SK-N-MC (cell line): ENCODE data around the gene FUT3.

Source experiments
- DNase-seq: peaks from one replicate; pipeline ENCODE4 v3.0.0-alpha.2; 2011; ENCODE audit warnings: low read depth, low spot score
- H3K27ac ChIP-seq: fragments of 200-600 bp; sonication (generic); 2 replicates; pipeline ENCODE4 v1.5.1; 2016; ENCODE audit warnings: mixed run types
- H3K36me3 ChIP-seq: fragments of 200-600 bp; sonication (generic); 2 replicates; pipeline ENCODE4 v1.6.1; 2017; ENCODE audit warnings: antibody characterized with exemption, low read length, mixed read lengths; ENCODE audit not compliant: insufficient read depth
- H3K4me3 ChIP-seq: fragments of 200-600 bp; sonication (generic); 2 replicates; pipeline ENCODE4 v1.5.1; 2016
- H3K9ac ChIP-seq: fragments of 200-600 bp; sonication (generic); 2 replicates; pipeline ENCODE4 v1.8.0; 2017; ENCODE audit warnings: mixed run types, mixed read lengths; ENCODE audit not compliant: insufficient read length
- H3K9me3 ChIP-seq: fragments of 200-600 bp; sonication (generic); 2 replicates; pipeline ENCODE4 v1.6.1; 2017; ENCODE audit warnings: low read depth, mild to moderate bottlenecking, antibody characterized with exemption, low read length, moderate library complexity, mixed read lengths
- EZH2 ChIP-seq: fragments of 200-600 bp; sonication (generic); IDR thresholded peaks from one replicate; pipeline ENCODE4 v1.6.1; 2017; ENCODE audit warnings: antibody characterized with exemption
- FOXP2 ChIP-seq: optimal IDR thresholded peaks from 2 replicates; pipeline ENCODE3; 2011; ENCODE audit warnings: mild to moderate bottlenecking, moderate library complexity; ENCODE audit not compliant: insufficient read depth; ENCODE audit errors: extremely low read length, control extremely low read depth
- POLR2AphosphoS5 ChIP-seq: IDR thresholded peaks from 2 replicates; pipeline ENCODE4 v1.6.1; 2012; ENCODE audit warnings: mild to moderate bottlenecking, low read depth, low read length, borderline replicate concordance

The FUT3 gene

DNA sequence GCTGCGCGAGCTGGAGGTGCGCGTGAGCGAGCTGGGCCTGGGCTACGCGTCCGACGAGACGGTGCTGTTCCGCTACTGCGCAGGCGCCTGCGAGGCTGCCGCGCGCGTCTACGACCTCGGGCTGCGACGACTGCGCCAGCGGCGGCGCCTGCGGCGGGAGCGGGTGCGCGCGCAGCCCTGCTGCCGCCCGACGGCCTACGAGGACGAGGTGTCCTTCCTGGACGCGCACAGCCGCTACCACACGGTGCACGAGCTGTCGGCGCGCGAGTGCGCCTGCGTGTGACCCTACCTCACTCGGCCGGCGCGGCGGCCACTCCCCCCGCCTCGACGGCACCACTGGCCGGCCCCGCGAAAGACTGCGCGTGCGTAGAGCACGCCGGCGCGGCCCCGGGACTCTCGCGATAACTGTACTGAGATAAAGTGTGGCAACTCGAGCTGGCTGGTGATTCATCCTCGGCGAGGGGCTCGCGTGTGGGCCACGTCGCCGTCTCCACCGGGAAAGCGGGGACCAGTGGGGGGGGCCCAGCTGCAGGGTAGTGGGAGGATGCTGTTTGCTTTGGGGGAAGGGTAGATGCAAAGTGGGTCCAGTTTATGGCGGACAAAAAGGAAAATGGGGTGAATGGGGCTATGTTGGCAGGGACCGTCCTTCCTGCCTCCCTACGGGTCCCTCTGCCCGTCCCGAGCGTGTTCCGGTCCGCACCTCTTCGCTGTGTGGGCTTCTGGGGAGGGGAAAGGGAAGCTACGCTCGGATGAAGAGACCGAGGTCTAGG, 23.2 kb downstream of the FUT3 start:
- TF ChIP-seq FOXP2 (no peak), EZH2 (no peak), POLR2AphosphoS5 (peak; percentile 97)
- Histone ChIP-seq H3K9ac (peak overlapping the region; percentile 89), H3K4me3 (peak overlapping the region; percentile 87), H3K9me3 (no peaks in the 10 kb centered on the region), H3K27ac (peak overlapping the region; percentile 97), H3K36me3 (no peaks in the 10 kb centered on the region)
- DNase-seq = peak; percentile 63

DNA sequence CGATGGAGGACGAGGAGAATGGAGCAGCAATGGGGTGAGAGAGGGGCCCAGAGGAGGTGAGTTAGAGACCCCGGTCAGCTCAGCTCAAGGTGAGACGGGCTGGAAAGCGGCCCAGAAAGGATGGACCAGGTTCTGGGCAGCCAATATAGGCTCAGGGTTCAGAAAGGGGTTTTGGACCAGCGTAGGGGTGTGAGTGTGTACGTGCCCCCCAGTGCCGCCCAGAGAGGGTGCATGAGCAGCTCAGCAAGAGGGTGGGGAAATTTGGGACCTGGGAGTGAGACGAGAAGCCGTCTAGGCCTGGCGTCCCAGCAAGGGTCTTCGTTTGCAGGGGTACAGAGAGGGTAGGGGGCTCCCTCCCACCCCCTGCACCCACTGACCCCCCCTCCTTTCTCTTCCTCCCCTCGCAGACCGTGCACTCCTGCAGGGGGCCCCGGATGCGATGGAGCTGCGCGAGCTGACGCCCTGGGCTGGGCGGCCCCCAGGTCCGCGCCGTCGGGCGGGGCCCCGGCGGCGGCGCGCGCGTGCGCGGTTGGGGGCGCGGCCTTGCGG, 23.8 kb downstream of the FUT3 start:
- Histone ChIP-seq H3K27ac (peak overlapping the region; percentile 97), H3K4me3 (peak overlapping the region; percentile 87), H3K9me3 (no peaks in the 10 kb centered on the region), H3K9ac (no peak overlapping the region), H3K36me3 (no peaks in the 10 kb centered on the region)
- DNase-seq = no peak
- TF ChIP-seq EZH2 = no peak
- TF ChIP-seq FOXP2 = no peak
- TF ChIP-seq POLR2AphosphoS5 = no peak

DNA sequence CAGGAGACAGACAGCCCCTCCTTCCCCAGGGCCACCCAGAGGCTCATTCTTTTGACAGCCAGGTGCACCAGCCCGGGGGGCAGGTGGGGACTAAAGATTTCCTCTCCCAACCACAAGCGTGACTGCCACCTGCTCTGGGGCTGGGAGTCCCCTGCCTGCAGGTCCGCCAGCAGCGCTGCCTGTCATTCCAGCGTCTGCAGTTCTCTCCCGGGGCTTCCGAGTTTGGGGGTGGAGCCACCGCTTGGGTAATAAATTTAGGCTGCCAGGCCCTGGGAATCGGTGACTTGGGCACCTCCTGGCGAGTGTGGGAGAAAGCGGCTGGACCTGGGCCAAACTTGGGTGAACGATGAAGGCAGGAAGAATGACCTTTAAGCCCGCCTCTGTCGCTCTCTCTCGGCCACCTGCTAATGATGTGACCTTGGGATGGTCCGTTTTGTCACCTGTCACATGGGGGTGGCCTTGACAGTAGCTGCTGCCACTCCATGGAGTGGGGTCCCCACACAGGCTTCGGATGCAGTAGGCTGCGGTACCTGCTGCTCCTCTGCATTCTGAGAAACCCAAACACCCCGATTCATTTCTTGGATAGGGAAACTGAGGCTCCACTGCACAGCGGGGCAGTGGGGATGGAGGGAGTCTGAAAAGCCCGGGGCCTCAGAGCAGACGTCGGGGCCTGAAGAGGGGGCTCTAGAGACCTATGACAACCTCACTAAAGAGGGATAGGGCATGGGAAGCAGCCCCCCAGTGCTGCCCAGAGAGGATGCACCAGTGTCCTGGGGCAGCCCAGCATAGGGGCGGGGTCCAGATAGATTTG, 24.5 kb downstream of the FUT3 start:
- TF ChIP-seq POLR2AphosphoS5 (no peak), EZH2 (no peak), FOXP2 (no peak)
- H3K9me3 ChIP-seq = no peaks in the 10 kb centered on the region
- no peak overlapping the region for H3K9ac ChIP-seq
- no peak for DNase-seq
- H3K4me3 ChIP-seq = peak overlapping the region; percentile 87
- peak overlapping the region; percentile 67; the same call in 1 of the 2 replicates for H3K27ac ChIP-seq
- H3K36me3 ChIP-seq = no peaks in the 10 kb centered on the region

DNA sequence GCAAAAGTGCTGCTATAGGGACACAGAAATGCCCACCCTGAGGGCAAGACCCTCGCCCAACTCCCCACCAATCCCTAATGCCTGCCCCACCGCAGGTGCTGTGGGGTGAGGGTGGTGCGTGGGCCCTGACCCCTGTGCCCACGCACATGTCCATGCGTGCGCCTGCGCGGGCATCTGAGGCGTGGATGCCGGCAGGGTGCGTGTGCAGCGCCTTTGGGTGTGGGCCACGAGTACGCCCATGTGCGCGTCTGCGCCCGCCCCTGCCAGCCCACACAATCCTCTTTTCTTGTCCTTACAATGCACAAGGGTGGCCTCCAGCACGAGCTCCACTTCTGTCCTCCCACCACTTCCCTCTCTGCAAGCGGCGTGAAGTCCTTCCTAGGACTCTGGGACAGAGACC, 26.1 kb downstream of the FUT3 start:
- H3K4me3 ChIP-seq = no peak overlapping the region
- H3K36me3 ChIP-seq = no peaks in the 10 kb centered on the region
- TF ChIP-seq EZH2 (no peak), FOXP2 (no peak), POLR2AphosphoS5 (no peak)
- H3K9ac ChIP-seq = no peak overlapping the region
- DNase-seq = no peak
- H3K27ac ChIP-seq = no peak overlapping the region
- no peaks in the 10 kb centered on the region for H3K9me3 ChIP-seq

DNA sequence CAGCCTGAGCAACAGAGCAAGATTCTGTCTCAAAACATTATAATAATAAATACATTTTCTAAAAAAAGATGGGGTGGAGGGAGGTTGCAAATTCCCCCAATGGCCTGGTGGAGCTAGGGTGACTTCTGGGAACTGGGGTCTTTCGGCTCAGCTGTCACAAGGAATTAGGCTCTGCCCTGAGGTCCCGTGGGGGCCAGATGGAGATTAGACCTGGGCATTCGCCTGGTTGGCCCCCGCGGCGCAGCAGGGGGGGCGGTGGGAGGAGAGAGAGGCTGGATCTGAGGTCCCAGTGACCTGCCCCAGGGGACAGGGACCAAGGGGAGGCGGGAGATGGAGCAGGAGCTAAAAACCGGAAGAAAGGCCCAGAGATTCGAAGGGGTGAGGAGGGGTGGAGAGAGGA, 26.5 kb downstream of the FUT3 start:
- H3K36me3 ChIP-seq = no peaks in the 10 kb centered on the region
- TF ChIP-seq POLR2AphosphoS5 (no peak), EZH2 (no peak), FOXP2 (no peak)
- H3K27ac ChIP-seq = no peak overlapping the region
- H3K9ac ChIP-seq = no peak overlapping the region
- H3K9me3 ChIP-seq = no peaks in the 10 kb centered on the region
- no peak for DNase-seq
- H3K4me3 ChIP-seq = no peak overlapping the region

DNA sequence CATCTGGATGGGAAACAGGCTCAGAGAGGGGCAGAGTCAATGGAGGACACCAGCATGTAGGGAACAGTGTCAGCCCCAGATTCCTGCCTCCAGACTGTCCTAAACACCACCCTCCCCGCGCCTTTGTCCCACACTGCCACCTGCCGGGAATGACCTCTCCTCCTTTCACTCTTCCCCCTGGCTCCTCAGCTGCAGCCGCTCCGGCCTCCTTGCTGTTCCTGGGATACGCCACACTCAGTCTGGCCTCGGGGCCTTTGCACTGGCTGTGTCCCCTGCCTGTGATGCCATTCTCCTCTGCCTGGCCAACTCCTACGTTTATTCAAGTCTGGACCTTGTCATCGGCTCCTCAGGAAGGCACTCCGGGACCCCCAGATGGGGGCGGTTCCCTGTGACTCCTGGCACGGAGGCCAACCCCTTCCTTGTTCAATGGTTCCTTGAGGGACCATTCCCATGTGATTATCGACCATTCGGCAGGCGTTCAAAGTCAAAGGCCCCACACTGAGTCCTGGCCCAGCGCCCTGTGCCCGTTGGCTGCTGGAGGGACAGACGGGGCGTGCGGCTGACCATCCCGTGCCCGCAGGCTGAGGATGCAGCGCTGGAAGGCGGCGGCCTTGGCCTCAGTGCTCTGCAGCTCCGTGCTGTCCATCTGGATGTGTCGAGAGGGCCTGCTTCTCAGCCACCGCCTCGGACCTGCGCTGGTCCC, 27.5 kb downstream of the FUT3 start:
- DNase-seq = no peak
- TF ChIP-seq EZH2 = no peak
- no peak for TF ChIP-seq POLR2AphosphoS5
- no peak for TF ChIP-seq FOXP2

DNA sequence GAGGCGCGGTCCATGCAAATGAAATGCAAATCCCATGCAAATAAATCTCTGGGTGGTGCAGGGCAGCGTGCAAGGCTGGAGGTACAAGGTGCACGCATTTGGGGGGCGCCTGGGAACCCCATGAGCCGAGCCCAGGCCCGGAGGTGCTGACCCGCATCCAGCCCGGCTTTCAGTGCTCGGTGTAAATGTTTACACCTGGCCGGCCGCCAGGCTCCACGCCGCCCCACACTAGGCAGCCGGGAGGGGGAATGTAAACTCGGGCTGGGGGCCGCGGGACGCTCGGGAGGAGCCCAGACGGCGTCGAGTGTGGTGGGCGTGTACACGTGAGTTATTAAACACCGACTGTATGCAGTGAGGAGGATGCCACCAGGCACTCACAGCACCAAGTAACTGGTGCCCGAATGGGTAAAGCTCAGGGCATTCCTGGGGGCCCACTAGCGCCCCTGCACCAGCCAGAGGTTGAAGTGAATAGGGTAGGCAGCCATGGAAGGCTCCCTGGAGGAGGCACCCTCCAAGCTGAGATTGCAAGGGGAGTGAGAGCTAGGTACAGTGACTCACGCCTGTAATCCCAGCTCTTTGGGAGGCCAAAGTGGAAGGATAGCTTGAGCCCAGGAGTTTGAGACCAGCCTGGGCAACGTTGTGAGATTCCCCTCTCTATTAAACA, 28.9 kb downstream of the FUT3 start:
- Histone ChIP-seq H3K9me3 (no peaks in the 10 kb centered on the region), H3K27ac (no peak overlapping the region), H3K4me3 (no peak overlapping the region), H3K36me3 (no peaks in the 10 kb centered on the region), H3K9ac (no peak overlapping the region)
- no peak for DNase-seq
- no peak for TF ChIP-seq EZH2
- TF ChIP-seq POLR2AphosphoS5 = no peak

More for the DNA sequence above, 27.5 kb downstream of the FUT3 start:
- Histone ChIP-seq H3K9ac (no peak overlapping the region), H3K9me3 (no peaks in the 10 kb centered on the region), H3K27ac (no peak overlapping the region), H3K36me3 (no peaks in the 10 kb centered on the region), H3K4me3 (no peak overlapping the region)
